PC-9 (cell line): ENCODE results near the gene TAF3.

Source experiments
- CTCF ChIP-seq: fragments of 200-600 bp; sonication (generic); conservative IDR thresholded peaks from 2 replicates; pipeline ENCODE4 v1.6.1; 2017; ENCODE audit warnings: mixed run types, antibody characterized with exemption, mild to moderate bottlenecking, moderate library complexity
- EZH2 ChIP-seq: fragments of 200-600 bp; sonication (generic); IDR thresholded peaks from 2 replicates; pipeline ENCODE4 v1.8.0; 2017; ENCODE audit warnings: antibody characterized with exemption, low read depth

GRCh38 chr10:7998831-7999230, 180.5 kb downstream of the TAF3 start:
- TF ChIP-seq CTCF: no peak
- TF ChIP-seq EZH2: no peak
